IPS-20b (cell line): Measurements from ENCODE around the gene TMOD1.
A peak's percentile ranks its signal among the peaks of the same experiment; 100 is the strongest.

ENCODE experiments used
- H3K27ac ChIP-seq: one replicate; pipeline ENCODE4 v1.5.1; 2013; ENCODE audit warnings: low read length
- H3K27me3 ChIP-seq: 2 replicates; pipeline ENCODE4 v1.6.1; 2013; ENCODE audit warnings: mild to moderate bottlenecking, low read length, inconsistent platforms; ENCODE audit not compliant: insufficient read depth
- H3K36me3 ChIP-seq: 2 replicates; pipeline ENCODE4 v1.6.1; 2013; ENCODE audit warnings: low read depth, mild to moderate bottlenecking, inconsistent platforms, low read length, moderate library complexity; ENCODE audit not compliant: insufficient read depth
- H3K4me1 ChIP-seq: 2 replicates; pipeline ENCODE4 v1.6.1; 2013; ENCODE audit warnings: mild to moderate bottlenecking, control low read depth, inconsistent platforms, low read length, moderate library complexity; ENCODE audit not compliant: insufficient read depth
- H3K4me3 ChIP-seq: 2 replicates; pipeline ENCODE4 v1.5.1; 2013; ENCODE audit warnings: mild to moderate bottlenecking, low read length, inconsistent platforms
- H3K9ac ChIP-seq: 2 replicates; pipeline ENCODE4 v1.6.1; 2013; ENCODE audit warnings: low read depth, mild to moderate bottlenecking, inconsistent platforms, low read length, moderate library complexity
- H3K9me3 ChIP-seq: 2 replicates; pipeline ENCODE4 v1.6.1; 2013; ENCODE audit warnings: mild to moderate bottlenecking, low read depth, low read length, inconsistent platforms; ENCODE audit not compliant: insufficient read depth

Gene TMOD1

DNA sequence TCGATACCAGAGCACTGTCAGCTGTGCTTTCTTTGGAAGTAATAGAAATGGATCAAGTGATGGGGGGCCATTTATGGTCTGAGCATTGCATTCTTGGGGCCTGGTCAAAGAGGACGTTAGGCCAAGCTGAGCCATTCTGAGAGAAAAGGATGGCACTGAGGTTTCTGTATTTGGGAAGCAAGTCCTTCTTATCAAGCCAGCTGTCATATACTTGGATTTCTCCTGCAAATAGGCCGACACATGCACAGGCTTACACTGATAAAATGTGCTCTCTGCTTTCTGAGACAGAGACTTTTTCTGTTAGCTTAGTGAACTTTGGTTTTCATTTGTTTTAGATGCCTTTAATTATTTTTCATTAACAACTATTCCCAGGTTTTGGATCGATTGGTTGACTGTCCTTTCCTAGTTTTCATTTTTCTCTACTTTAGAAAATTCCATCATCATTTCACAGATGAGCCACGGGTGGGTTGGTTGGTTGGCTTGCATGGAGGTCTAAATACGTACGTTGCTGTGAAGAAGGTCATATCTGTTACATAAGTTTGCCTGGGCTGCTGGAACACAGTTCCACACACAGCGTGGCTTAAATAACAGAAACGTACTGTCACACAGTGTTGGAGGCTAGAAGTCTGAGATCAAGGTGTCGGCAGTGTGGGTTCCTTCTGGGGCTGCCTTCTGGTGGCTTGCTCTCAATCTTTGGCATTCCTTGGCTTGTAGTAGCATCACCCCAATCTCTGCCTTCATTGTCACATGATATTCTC is 20.3 kb downstream of the TMOD1 start:
- Histone ChIP-seq H3K4me3 (no peak overlapping the region), H3K36me3 (no peaks in the 10 kb centered on the region), H3K27me3 (no peaks in the 10 kb centered on the region)

DNA sequence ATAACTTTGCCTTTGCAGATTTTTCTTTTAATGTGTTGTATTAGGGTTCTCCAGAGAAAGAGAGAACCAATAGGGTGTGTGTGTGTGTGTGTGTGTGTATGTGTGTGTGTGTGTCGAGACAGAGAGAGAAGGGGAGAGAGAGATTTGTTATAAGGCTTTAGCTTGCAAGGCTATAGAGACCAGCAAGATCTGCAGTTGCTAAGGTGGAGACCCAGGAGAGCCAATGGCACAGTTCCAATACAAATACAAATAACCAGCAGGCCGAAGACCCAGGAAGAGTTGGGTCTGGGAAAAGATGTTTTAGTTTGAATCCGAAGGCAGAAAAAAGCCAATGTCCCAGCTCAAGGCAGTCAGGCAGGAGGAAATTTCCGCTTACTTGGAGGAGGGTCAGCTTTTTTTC is 23.0 kb downstream of the TMOD1 start:
- no peaks in the 10 kb centered on the region for H3K36me3 ChIP-seq
- no peaks in the 10 kb centered on the region for H3K27me3 ChIP-seq
- H3K4me3 ChIP-seq, result no peak overlapping the region
- H3K27ac ChIP-seq, result no peak overlapping the region
- no peak overlapping the region for H3K9ac ChIP-seq
- H3K9me3 ChIP-seq, result no peaks in the 10 kb centered on the region
- peaks cover 25% of the 10 kb centered on the region; the same call in 1 of the 2 replicates for H3K4me1 ChIP-seq

More for the DNA sequence above, 20.3 kb downstream of the TMOD1 start:
- Histone ChIP-seq H3K27ac (no peak overlapping the region), H3K9me3 (no peaks in the 10 kb centered on the region), H3K9ac (no peak overlapping the region), H3K4me1 (0 out of 2 replicates have a peak, but pooled peaks cover under 1% of the 10 kb centered on the region)

DNA sequence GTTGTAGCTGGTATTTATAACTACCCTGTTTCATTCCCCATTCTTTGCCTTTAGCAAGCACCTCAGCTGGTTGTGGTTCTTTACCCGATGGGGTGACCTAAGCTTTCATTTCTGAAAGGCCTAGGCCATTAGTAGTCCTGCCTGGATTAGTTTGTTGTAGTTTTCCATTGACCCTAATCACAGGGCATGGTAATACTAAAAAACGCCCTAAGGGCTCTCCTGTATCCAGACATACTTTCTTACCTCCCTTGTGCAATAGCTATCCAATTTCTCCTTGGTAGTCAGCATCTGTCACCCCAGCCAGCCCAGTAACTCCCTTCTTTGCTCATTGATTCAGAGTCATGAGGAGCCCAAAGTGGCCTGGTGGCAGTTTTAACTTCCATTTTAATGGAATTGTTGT is 24.0 kb downstream of the TMOD1 start:
- no peaks in the 10 kb centered on the region for H3K9me3 ChIP-seq
- no peak overlapping the region for H3K27ac ChIP-seq
- no peaks in the 10 kb centered on the region for H3K27me3 ChIP-seq
- H3K4me3 ChIP-seq, result no peak overlapping the region
- H3K4me1 ChIP-seq, result peaks cover 28% of the 10 kb centered on the region; the same call in 1 of the 2 replicates
- no peaks in the 10 kb centered on the region for H3K36me3 ChIP-seq
- H3K9ac ChIP-seq, result no peak overlapping the region

DNA sequence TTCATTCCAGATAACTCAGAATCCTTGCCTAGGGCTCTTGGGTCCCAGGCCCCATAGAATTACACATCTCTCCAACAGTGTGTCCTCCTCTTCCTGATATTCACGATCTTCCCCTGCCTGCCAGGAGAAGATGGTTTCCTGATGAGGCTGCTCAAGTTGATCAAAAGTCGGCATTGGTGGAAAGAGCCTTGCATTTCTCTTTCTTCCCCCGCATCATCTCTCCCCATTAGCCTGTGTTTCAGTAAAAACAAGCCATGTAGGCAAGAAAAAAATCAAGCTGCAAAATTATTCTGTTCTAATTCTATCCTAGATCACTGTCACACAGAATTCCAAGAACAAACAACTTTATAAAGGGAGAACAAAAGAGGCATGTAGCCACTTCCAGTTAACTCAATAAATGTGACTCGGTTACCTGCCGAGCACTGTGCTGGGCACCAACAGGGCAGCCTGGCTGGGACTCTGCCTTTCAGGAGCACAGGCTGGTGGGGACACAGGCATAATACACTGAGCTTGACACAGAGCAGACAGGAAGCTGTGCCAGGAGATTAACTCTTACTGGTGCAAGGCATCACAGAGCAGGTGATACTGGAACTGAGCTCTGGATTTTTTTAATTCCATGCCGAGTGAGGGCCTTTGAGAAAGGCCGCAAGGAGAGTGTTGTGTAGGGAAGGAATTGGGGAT is 25.6 kb downstream of the TMOD1 start:
- no peak overlapping the region for H3K27ac ChIP-seq
- H3K9me3 ChIP-seq, result no peaks in the 10 kb centered on the region
- no peaks in the 10 kb centered on the region for H3K36me3 ChIP-seq
- no peak overlapping the region for H3K4me3 ChIP-seq
- no peak overlapping the region for H3K9ac ChIP-seq
- no peaks in the 10 kb centered on the region for H3K27me3 ChIP-seq
- H3K4me1 ChIP-seq, result peaks cover 28% of the 10 kb centered on the region; the same call in 1 of the 2 replicates

DNA sequence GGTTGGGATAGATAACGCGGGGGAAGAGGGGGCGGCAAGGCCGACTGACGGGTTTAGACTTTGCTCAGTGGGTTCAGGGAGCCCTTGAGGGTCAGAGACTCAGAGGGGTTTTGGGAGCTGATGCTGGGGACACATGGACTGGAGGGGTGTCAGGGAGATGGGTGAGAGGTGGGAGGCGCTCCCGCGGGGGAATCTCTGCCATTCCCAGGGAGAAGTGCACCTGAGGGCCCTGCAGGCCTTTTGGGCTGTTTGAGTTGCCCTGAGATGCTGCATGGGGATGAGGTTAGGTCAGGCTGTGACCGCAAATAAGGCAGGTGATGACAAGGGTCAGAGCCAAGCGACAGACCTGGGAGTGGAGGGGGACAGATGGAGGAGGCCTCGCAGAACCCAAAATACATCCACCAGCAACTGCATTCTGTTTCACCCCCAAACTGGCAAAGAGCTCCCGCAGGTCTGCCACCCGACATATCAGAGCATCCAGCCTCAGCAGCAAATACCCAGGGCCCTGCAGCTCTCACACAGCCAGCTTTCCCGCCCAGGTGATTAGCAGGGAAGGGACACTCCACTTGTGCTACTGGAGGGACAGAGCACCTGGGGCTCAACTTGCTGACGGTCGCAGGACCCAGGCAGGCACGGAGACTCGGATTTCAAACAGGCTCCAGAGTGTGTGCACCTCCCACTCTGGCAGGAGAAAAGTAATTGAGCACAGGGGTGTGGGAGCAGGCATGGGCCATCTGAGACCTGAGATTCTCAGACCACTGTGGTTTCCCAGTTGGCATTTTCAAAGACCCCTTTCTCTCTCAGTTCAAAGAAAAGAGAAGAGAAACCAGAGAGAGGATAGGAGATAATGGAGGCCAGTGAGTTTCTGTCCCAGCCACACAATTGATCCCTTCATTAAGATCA is 26.4 kb downstream of the TMOD1 start:
- Histone ChIP-seq H3K36me3 (no peaks in the 10 kb centered on the region), H3K9ac (peak overlapping the region; percentile 50), H3K4me1 (peaks cover 28% of the 10 kb centered on the region; the same call in 1 of the 2 replicates), H3K27ac (peak overlapping the region; percentile 21), H3K27me3 (no peaks in the 10 kb centered on the region), H3K9me3 (no peaks in the 10 kb centered on the region), H3K4me3 (peak overlapping the region; percentile 27)

DNA sequence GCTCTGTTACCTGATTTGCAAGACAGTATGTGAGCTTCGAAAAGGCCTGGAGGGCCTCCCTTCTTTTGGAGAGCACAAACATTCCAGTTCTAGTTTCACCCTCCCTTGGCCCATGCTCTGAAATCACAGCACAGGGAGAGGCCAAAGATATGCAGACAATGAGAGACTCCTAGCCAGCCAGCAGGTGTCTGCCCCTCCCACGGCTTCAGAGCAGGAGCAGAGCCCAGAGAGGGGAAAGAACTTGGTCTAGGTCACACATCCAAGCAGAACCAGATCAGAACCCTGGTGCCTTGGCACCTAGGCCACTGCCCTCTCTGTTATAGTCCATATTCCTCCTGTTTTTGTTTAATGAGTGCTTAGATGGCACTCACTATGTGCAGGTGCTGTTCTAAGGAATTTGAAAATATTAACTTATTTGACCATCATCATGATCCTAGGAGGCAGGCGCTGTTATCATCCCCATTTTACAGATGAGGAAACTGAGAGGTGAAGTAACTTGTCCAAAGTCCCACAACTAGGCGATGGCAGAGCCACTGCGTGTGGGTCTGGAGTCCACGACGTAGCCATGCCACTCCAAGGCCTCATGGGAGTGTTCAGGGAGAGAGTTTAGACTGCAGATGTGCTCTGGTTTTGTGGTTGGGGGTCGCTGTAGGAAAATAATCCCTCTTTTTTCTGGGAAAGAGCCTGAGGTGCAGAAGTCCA is 27.2 kb downstream of the TMOD1 start:
- Histone ChIP-seq H3K9ac (no peak overlapping the region; the same call in 1 of the 2 replicates), H3K36me3 (no peaks in the 10 kb centered on the region), H3K27me3 (no peaks in the 10 kb centered on the region), H3K27ac (peak overlapping the region; percentile 21), H3K9me3 (no peaks in the 10 kb centered on the region), H3K4me3 (peak overlapping the region; percentile 27), H3K4me1 (peaks cover 28% of the 10 kb centered on the region; the same call in 1 of the 2 replicates)

DNA sequence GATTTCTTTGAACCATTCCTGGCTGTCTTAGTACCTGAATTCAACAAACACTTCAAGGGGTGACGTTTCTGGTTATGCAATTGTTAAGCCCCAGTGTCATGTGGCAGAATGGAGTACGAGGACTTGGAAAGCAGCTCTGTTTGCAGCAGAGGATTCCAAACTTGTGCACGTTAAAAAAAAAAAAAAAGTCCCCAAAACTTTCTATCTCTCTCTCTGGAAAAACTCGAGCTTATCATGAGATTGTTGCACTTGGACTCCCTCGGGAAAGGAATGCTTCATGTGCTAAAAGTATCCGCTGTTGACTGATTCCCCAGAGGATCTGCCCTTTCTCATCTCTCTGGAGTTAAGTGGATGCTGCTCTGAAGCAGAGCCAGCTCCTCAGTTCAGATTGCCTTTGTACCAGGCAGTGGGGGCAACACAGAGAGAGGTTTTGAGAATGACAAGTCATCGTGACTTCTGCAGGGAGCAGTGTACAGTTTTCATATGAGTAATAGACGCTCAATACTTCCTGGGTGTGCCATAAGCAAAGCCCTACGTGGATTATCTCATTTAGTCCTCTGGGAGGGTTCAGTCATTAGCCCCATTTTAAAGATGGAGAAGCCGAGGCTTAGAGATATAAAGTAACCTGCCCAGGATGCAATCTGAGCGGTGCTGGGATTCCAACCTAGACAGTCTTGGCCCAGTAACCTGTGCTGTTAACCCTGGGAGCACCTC is 28.1 kb downstream of the TMOD1 start:
- Histone ChIP-seq H3K4me3 (no peak overlapping the region), H3K27me3 (no peaks in the 10 kb centered on the region), H3K36me3 (no peaks in the 10 kb centered on the region), H3K9ac (no peak overlapping the region), H3K27ac (no peak overlapping the region), H3K9me3 (0 out of 2 replicates have a peak, but pooled peaks cover 3% of the 10 kb centered on the region), H3K4me1 (peaks cover 28% of the 10 kb centered on the region; the same call in 1 of the 2 replicates)

DNA sequence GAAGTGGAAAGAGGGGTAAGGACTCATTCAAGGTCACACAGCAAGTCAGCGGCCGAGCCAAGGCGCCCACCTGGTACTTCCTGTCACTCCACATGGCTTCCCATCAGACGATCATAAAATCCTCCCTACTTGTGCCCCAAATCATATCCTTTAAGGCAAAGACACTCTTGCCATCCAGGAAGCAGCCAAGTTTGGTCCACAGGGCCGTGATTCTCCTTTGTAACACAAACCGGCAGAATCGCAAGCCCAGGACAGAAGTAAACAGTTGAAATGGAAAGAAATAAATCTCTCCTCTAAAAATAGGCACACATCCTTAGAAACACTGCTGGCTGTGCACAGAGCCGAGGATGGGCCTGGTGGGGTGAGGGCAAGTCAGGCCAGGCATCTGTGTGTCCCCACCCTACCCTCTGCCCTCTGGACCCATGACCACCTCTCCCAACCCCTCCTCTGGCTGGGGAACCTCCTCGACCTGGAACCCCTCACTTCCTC is 30.5 kb downstream of the TMOD1 start:
- H3K27me3 ChIP-seq, result no peaks in the 10 kb centered on the region
- no peak overlapping the region for H3K27ac ChIP-seq
- peaks cover 26% of the 10 kb centered on the region; the same call in 1 of the 2 replicates for H3K4me1 ChIP-seq
- H3K4me3 ChIP-seq, result no peak overlapping the region
- no peaks in the 10 kb centered on the region for H3K36me3 ChIP-seq
- 0 out of 2 replicates have a peak, but pooled peaks cover 5% of the 10 kb centered on the region for H3K9me3 ChIP-seq
- no peak overlapping the region for H3K9ac ChIP-seq

DNA sequence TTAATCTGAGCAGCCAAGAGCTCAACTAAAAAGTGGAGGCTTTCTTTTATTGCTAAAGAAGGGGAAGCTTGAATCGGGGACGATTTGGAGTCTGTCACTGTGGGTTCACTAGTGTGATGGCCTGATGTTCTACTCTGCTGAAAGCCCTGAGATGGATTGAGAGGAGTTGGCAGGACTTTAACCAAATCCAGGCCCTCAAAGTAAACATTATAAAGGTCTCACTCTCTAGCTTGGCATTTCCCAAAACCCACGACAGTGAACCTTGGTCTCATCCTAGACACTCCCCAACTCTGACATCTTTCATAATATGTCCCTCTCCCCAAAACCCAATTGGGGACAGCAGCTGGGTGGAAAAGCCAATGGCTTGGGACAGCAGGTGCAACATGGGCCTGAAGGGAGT is 32.7 kb downstream of the TMOD1 start:
- H3K4me3 ChIP-seq, result no peak overlapping the region
- peaks cover 4% of the 10 kb centered on the region; the same call in 1 of the 2 replicates for H3K4me1 ChIP-seq
- H3K27ac ChIP-seq, result no peak overlapping the region
- H3K9ac ChIP-seq, result no peak overlapping the region
- H3K27me3 ChIP-seq, result no peaks in the 10 kb centered on the region
- H3K9me3 ChIP-seq, result 0 out of 2 replicates have a peak, but pooled peaks cover 5% of the 10 kb centered on the region
- H3K36me3 ChIP-seq, result no peaks in the 10 kb centered on the region

DNA sequence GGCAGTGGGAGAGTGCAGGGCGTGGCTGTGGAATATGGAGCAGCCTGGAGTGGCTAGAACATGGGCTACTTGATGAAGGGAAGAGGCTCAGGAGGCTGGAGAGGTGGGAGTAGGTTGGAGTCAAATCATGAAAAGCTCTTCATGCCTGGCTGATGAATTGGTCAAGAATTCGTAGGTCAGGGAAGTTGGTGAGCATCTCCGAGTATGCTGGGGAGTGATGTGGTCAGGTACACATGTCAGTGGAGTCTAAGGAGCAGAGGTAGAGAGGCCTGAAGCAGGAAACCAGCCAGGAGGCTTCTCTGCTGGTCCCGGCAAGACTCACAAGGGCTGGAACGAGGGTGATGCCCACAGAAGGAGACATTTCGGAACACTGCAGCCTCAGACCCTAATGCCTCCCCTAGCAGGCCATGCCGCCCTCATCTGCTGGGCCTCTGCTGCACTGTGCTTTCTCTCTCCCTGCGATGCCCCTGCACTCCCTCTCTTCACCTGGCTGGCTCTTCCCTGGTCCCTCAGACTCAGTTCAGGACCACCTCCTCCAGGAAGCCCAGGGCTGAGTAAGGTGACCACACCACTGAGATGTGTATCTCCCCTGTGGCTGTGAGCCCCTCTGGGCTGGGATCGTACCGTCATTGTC is 33.6 kb downstream of the TMOD1 start:
- 0 out of 2 replicates have a peak, but pooled peaks cover 5% of the 10 kb centered on the region for H3K9me3 ChIP-seq
- no peak overlapping the region for H3K27ac ChIP-seq
- no peak overlapping the region for H3K4me3 ChIP-seq
- no peaks in the 10 kb centered on the region for H3K4me1 ChIP-seq
- no peaks in the 10 kb centered on the region for H3K36me3 ChIP-seq
- no peak overlapping the region for H3K9ac ChIP-seq
- no peaks in the 10 kb centered on the region for H3K27me3 ChIP-seq
